ENCODE data around the gene CPLX1.

Gene CPLX1

GRCh38 chr4:828641-829271 lies 2.8 kb upstream of the CPLX1 start:
- Histone ChIP-seq H3K36me3 (no peaks in the 10 kb centered on the region), H3K27ac (no peak overlapping the region), H3K4me1 (peaks cover 0 to 24% (median 18%) of the 10 kb centered on the region in 4 donors), H3K4me3 (no peak overlapping the region), H3K27me3 (peaks cover 8 to 85% of the 10 kb centered on the region in 2 donors), H3K9me3 (peaks cover 0 to 21% (median 8%) of the 10 kb centered on the region in 3 donors)
- DNase-seq = peak in 1 of 2 donors; percentile 51
- intact Hi-C loops (cut with DNase I; ENCODE audit: low total_unique reads) = no loop called here
- no peak for TF ChIP-seq CTCF (IDR thresholded peaks at IDR 0.05)

GRCh38 chr4:827209-828081 lies 1.5 kb upstream of the CPLX1 start:
- H3K4me3 ChIP-seq = peak overlapping the region in 1 of 2 donors; percentile 1
- intact Hi-C loops (cut with DNase I; ENCODE audit: low total_unique reads) = no loop called here
- peak; percentile 7 to 56 for DNase-seq

GRCh38 chr4:826508-827208 lies 729 bp upstream of the CPLX1 start:
- peaks cover 0 to 7% (median 7%) of the 10 kb centered on the region in 3 donors for H3K9me3 ChIP-seq
- intact Hi-C loops (cut with DNase I; ENCODE audit: low total_unique reads) = no loop called here
- peaks cover 8 to 95% of the 10 kb centered on the region in 2 donors for H3K27me3 ChIP-seq
- H3K4me3 ChIP-seq = peak overlapping the region in 1 of 2 donors; percentile 1
- H3K27ac ChIP-seq = no peak overlapping the region
- no peak for DNase-seq
- no peaks in the 10 kb centered on the region for H3K36me3 ChIP-seq
- TF ChIP-seq CTCF (IDR thresholded peaks at IDR 0.05) = no peak
- peaks cover 0 to 24% (median 18%) of the 10 kb centered on the region in 4 donors for H3K4me1 ChIP-seq

More at GRCh38 chr4:827209-828081, 1.5 kb upstream of the CPLX1 start:
- no peak for TF ChIP-seq CTCF (IDR thresholded peaks at IDR 0.05)
- H3K4me1 ChIP-seq = peaks cover 0 to 24% (median 18%) of the 10 kb centered on the region in 4 donors
- no peak overlapping the region for H3K27ac ChIP-seq
- H3K27me3 ChIP-seq = peaks cover 8 to 93% of the 10 kb centered on the region in 2 donors
- no peaks in the 10 kb centered on the region for H3K36me3 ChIP-seq
- H3K9me3 ChIP-seq = peaks cover 0 to 15% (median 8%) of the 10 kb centered on the region in 3 donors

GRCh38 chr4:825063-825970 lies 612 bp downstream of the CPLX1 start:
- Histone ChIP-seq H3K9me3 (no peaks in the 10 kb centered on the region), H3K27ac (no peak overlapping the region), H3K27me3 (peaks cover 8 to 95% of the 10 kb centered on the region in 2 donors), H3K4me1 (peaks cover 0 to 24% (median 18%) of the 10 kb centered on the region in 4 donors), H3K4me3 (peak overlapping the region; percentile 25 to 49), H3K36me3 (no peaks in the 10 kb centered on the region)
- intact Hi-C loops (cut with DNase I; ENCODE audit: low total_unique reads) = no loop called here
- no peak for TF ChIP-seq CTCF (IDR thresholded peaks at IDR 0.05)
- DNase-seq = no peak
